Measurements from ENCODE around the gene PTPRD.

Gene PTPRD

DNA sequence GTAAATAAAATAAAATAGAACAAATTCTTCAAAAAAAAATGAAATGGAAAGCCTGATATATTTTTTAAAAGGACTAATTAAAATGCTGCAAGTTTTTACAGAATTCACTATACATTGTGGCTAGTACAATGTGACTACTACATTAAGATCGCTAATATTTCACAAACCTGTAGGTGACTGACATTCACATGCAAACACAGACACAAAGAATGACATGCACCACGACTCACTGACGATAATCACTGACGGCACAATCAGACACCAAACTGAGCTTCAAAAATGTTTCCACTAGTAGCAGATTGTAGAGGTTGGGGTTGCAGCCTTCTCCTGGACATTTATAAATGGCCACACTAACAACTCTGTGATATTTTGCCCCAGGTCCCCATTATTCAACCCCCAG lies 2175.5 kb downstream of the PTPRD start:
- no peak for TF ChIP-seq ZNF335 (tag by site-specific recombination; conservative IDR thresholded peaks at IDR 0.05)
- TF ChIP-seq, protein P1, sequence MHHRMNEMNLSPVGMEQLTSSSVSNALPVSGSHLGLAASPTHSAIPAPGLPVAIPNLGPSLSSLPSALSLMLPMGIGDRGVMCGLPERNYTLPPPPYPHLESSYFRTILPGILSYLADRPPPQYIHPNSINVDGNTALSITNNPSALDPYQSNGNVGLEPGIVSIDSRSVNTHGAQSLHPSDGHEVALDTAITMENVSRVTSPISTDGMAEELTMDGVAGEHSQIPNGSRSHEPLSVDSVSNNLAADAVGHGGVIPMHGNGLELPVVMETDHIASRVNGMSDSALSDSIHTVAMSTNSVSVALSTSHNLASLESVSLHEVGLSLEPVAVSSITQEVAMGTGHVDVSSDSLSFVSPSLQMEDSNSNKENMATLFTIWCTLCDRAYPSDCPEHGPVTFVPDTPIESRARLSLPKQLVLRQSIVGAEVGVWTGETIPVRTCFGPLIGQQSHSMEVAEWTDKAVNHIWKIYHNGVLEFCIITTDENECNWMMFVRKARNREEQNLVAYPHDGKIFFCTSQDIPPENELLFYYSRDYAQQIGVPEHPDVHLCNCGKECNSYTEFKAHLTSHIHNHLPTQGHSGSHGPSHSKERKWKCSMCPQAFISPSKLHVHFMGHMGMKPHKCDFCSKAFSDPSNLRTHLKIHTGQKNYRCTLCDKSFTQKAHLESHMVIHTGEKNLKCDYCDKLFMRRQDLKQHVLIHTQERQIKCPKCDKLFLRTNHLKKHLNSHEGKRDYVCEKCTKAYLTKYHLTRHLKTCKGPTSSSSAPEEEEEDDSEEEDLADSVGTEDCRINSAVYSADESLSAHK (tag by site-specific recombination; IDR thresholded peaks at IDR 0.05) = no peak
- no peak for TF ChIP-seq ZNF174 (tag by site-specific recombination; IDR thresholded peaks at IDR 0.05)
- TF ChIP-seq, protein P2, sequence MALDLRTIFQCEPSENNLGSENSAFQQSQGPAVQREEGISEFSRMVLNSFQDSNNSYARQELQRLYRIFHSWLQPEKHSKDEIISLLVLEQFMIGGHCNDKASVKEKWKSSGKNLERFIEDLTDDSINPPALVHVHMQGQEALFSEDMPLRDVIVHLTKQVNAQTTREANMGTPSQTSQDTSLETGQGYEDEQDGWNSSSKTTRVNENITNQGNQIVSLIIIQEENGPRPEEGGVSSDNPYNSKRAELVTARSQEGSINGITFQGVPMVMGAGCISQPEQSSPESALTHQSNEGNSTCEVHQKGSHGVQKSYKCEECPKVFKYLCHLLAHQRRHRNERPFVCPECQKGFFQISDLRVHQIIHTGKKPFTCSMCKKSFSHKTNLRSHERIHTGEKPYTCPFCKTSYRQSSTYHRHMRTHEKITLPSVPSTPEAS (tag by site-specific recombination; IDR thresholded peaks at IDR 0.05) = no peak
- no peak for TF ChIP-seq ZFP69B (tag by site-specific recombination; IDR thresholded peaks at IDR 0.05)
- no peak for TF ChIP-seq SCRT1 (tag by site-specific recombination; IDR thresholded peaks at IDR 0.05; ENCODE audit: borderline replicate concordance)
- no peak for TF ChIP-seq ZBTB8A (tag by site-specific recombination; IDR thresholded peaks at IDR 0.05)
- TF ChIP-seq ZNF311 (tag by site-specific recombination; IDR thresholded peaks at IDR 0.05; ENCODE audit: borderline replicate concordance) = no peak
- no peak for TF ChIP-seq ZNF24 (tag by site-specific recombination; IDR thresholded peaks at IDR 0.05)
- no peak for TF ChIP-seq ZNF555 (tag by site-specific recombination; conservative IDR thresholded peaks at IDR 0.05)
- TF ChIP-seq, protein P3, sequence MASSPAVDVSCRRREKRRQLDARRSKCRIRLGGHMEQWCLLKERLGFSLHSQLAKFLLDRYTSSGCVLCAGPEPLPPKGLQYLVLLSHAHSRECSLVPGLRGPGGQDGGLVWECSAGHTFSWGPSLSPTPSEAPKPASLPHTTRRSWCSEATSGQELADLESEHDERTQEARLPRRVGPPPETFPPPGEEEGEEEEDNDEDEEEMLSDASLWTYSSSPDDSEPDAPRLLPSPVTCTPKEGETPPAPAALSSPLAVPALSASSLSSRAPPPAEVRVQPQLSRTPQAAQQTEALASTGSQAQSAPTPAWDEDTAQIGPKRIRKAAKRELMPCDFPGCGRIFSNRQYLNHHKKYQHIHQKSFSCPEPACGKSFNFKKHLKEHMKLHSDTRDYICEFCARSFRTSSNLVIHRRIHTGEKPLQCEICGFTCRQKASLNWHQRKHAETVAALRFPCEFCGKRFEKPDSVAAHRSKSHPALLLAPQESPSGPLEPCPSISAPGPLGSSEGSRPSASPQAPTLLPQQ (tag by site-specific recombination; IDR thresholded peaks at IDR 0.05) = no peak
- TF ChIP-seq ZFP3 (tag by site-specific recombination; IDR thresholded peaks at IDR 0.05; ENCODE audit: low read depth) = no peak
- no peak for TF ChIP-seq OVOL3 (tag by site-specific recombination; IDR thresholded peaks at IDR 0.05)
- no peak for TF ChIP-seq ZBTB17 (tag by site-specific recombination; IDR thresholded peaks at IDR 0.05)
- no peak for TF ChIP-seq KLF16 (tag by site-specific recombination; IDR thresholded peaks at IDR 0.05)
- no peak for TF ChIP-seq ZNF155 (tag by site-specific recombination; IDR thresholded peaks at IDR 0.05)
- no peak for TF ChIP-seq ZNF391 (tag by site-specific recombination; IDR thresholded peaks at IDR 0.05; ENCODE audit: borderline replicate concordance, low read depth)
- TF ChIP-seq SP2 (tag by site-specific recombination; IDR thresholded peaks at IDR 0.05) = no peak
- no peak for TF ChIP-seq ZNF626 (tag by site-specific recombination; IDR thresholded peaks at IDR 0.05)
- TF ChIP-seq, protein P4, sequence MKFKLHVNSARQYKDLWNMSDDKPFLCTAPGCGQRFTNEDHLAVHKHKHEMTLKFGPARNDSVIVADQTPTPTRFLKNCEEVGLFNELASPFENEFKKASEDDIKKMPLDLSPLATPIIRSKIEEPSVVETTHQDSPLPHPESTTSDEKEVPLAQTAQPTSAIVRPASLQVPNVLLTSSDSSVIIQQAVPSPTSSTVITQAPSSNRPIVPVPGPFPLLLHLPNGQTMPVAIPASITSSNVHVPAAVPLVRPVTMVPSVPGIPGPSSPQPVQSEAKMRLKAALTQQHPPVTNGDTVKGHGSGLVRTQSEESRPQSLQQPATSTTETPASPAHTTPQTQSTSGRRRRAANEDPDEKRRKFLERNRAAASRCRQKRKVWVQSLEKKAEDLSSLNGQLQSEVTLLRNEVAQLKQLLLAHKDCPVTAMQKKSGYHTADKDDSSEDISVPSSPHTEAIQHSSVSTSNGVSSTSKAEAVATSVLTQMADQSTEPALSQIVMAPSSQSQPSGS (tag by site-specific recombination; IDR thresholded peaks at IDR 0.05; ENCODE audit: low read depth) = no peak
- POLR2A ChIA-PET = no interaction called here
- no peaks in the 10 kb centered on the region for H3K9me3 ChIP-seq (ENCODE audit: control insufficient read depth, insufficient read depth, low read depth, low read length)
- CTCF ChIA-PET = no interaction called here
- H3K4me3 ChIP-seq (ENCODE audit: low read depth, low read length) = no peak overlapping the region
- H3K36me3 ChIP-seq (ENCODE audit: control insufficient read depth in 2 of 2, insufficient read depth in 1 of 2, low read length in 2 of 2) = no peaks in the 10 kb centered on the region
- no peaks in the 10 kb centered on the region for H3K4me1 ChIP-seq (ENCODE audit: control insufficient read depth, insufficient read depth, low read length)
- no peak overlapping the region for H3K27ac ChIP-seq (ENCODE audit: extremely low read depth, low read depth, low read length)

DNA sequence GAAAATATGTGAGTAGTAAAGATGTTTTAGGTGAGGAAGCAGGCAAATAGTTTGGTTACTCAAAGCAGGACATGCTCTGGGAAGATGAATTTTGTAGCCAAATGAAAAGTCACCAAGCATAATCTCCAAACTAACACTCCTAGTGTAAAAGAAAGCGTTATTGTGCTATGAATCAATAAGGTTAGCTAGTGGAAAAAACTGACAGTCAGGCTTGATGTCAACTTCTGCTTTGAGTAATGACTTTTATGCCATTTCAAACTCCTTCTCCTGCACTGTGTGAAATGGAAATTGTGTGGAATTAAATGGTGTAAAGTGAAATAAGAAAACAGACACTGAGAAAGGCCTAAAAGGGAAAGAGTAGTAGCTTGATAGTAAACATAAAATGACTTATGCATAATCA lies 2176.0 kb downstream of the PTPRD start:
- ChIA-PET POLR2A (no interaction called here), CTCF (no interaction called here)
- H3K4me1 ChIP-seq (ENCODE audit: control insufficient read depth, insufficient read depth, low read length) = no peaks in the 10 kb centered on the region
- no peaks in the 10 kb centered on the region for H3K9me3 ChIP-seq (ENCODE audit: control insufficient read depth, insufficient read depth, low read depth, low read length)
- no peak overlapping the region for H3K4me3 ChIP-seq (ENCODE audit: low read depth, low read length)
- TF ChIP-seq ZNF629 (tag by site-specific recombination; IDR thresholded peaks at IDR 0.05) (no peak), SP2 (tag by site-specific recombination; IDR thresholded peaks at IDR 0.05) (no peak), ZNF2 (tag by site-specific recombination; IDR thresholded peaks at IDR 0.05) (no peak), KLF1 (tag by site-specific recombination; IDR thresholded peaks at IDR 0.05) (no peak), ZNF48 (tag by site-specific recombination; IDR thresholded peaks at IDR 0.05) (no peak)
- TF ChIP-seq, protein P5, sequence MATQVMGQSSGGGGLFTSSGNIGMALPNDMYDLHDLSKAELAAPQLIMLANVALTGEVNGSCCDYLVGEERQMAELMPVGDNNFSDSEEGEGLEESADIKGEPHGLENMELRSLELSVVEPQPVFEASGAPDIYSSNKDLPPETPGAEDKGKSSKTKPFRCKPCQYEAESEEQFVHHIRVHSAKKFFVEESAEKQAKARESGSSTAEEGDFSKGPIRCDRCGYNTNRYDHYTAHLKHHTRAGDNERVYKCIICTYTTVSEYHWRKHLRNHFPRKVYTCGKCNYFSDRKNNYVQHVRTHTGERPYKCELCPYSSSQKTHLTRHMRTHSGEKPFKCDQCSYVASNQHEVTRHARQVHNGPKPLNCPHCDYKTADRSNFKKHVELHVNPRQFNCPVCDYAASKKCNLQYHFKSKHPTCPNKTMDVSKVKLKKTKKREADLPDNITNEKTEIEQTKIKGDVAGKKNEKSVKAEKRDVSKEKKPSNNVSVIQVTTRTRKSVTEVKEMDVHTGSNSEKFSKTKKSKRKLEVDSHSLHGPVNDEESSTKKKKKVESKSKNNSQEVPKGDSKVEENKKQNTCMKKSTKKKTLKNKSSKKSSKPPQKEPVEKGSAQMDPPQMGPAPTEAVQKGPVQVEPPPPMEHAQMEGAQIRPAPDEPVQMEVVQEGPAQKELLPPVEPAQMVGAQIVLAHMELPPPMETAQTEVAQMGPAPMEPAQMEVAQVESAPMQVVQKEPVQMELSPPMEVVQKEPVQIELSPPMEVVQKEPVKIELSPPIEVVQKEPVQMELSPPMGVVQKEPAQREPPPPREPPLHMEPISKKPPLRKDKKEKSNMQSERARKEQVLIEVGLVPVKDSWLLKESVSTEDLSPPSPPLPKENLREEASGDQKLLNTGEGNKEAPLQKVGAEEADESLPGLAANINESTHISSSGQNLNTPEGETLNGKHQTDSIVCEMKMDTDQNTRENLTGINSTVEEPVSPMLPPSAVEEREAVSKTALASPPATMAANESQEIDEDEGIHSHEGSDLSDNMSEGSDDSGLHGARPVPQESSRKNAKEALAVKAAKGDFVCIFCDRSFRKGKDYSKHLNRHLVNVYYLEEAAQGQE (tag by site-specific recombination; IDR thresholded peaks at IDR 0.05) = no peak
- TF ChIP-seq, protein P4 (tag by site-specific recombination; IDR thresholded peaks at IDR 0.05; ENCODE audit: low read depth) = no peak
- no peak overlapping the region for H3K27ac ChIP-seq (ENCODE audit: extremely low read depth, low read depth, low read length)
- H3K36me3 ChIP-seq (ENCODE audit: control insufficient read depth in 2 of 2, insufficient read depth in 1 of 2, low read length in 2 of 2) = no peaks in the 10 kb centered on the region
